IMR-90 (cell line): ENCODE data around the gene EXOC4. TPM values are rescaled to one million over a fixed set of nuclear protein-coding genes. Genes with fewer than 3 reads are reported as not detected.

Experiments used
- ATAC-seq: fragments of 200-7000 bp; cut with Tn5 transposase; 2 replicates; pipeline ENCODE4 v1.9.1; 2020; ENCODE audit warnings: low read depth, mild to moderate bottlenecking, moderate library complexity
- BruUV-seq: library from RNA; stranded (reverse); fragments of 400-500 nt; replicated peaks from 2 replicates; lab custom pipeline; 2021; lab: Mats Ljungman, UMichigan
- CTCF ChIA-PET: fragments of 300-600 bp; formaldehyde crosslinking; extraction: SDS; loops from one replicate; lab custom pipeline; 2021; ENCODE audit warnings: antibody characterized with exemption; lab: Yijun Ruan, JAX
- POLR2A ChIA-PET: fragments of 300-600 bp; sonication (Branson Sonifier 250); formaldehyde crosslinking; loops from one replicate; lab custom pipeline; 2022; ENCODE audit warnings: antibody characterized with exemption; ENCODE audit not compliant: unreplicated experiment; lab: Charles Lee
- DNase-seq: peaks from one replicate; pipeline ENCODE4 v3.0.0; 2013
- H2AFZ ChIP-seq: replicated peaks from 2 replicates; pipeline ENCODE3; 2013; ENCODE audit warnings: low read length, mild to moderate bottlenecking; ENCODE audit not compliant: poor library complexity
- H2AK5ac ChIP-seq: 2 replicates; pipeline ENCODE4 v1.6.1; 2013; ENCODE audit warnings: low read depth, low read length, inconsistent platforms
- H2AK9ac ChIP-seq: replicated peaks from 2 replicates; pipeline ENCODE3; 2013; ENCODE audit warnings: mild to moderate bottlenecking, low read depth, low read length, moderate library complexity; ENCODE audit not compliant: poor library complexity
- H2BK120ac ChIP-seq: 2 replicates; pipeline ENCODE4 v1.6.1; 2013; ENCODE audit warnings: low read depth, low read length, inconsistent platforms
- H2BK15ac ChIP-seq: 3 replicates; pipeline ENCODE4 v1.6.1; 2013; ENCODE audit warnings: low read depth, low read length, inconsistent platforms
- H2BK20ac ChIP-seq: 2 replicates; pipeline ENCODE4 v1.6.1; 2013; ENCODE audit warnings: low read depth, mild to moderate bottlenecking, inconsistent platforms, low read length, moderate library complexity
- H2BK5ac ChIP-seq: 2 replicates; pipeline ENCODE4 v1.6.1; 2013; ENCODE audit warnings: mild to moderate bottlenecking, low read depth, low read length, inconsistent platforms; ENCODE audit not compliant: poor library complexity, severe bottlenecking
- H3K14ac ChIP-seq: replicated peaks from 2 replicates; pipeline ENCODE4 v1.6.1; 2013; ENCODE audit warnings: low read depth, low read length, inconsistent platforms
- H3K18ac ChIP-seq: 2 replicates; pipeline ENCODE4 v1.6.1; 2013; ENCODE audit warnings: low read depth, low read length, control low read depth
- H3K23ac ChIP-seq: 2 replicates; pipeline ENCODE4 v1.6.1; 2013; ENCODE audit warnings: low read depth, low read length, inconsistent platforms
- H3K27ac ChIP-seq: 2 replicates; pipeline ENCODE4 v1.5.1; 2013; ENCODE audit warnings: mild to moderate bottlenecking, control low read depth, low read length; ENCODE audit not compliant: insufficient read depth
- H3K27me3 ChIP-seq: 2 replicates; pipeline ENCODE4 v1.6.1; 2013; ENCODE audit warnings: low read length; ENCODE audit not compliant: control insufficient read depth, insufficient read depth
- H3K36me3 ChIP-seq: 2 replicates; pipeline ENCODE4 v1.6.1; 2013; ENCODE audit warnings: low read length, mixed read lengths; ENCODE audit not compliant: control insufficient read depth, insufficient read depth
- H3K4ac ChIP-seq: 2 replicates; pipeline ENCODE4 v1.6.1; 2013; ENCODE audit warnings: low read depth, low read length, inconsistent platforms
- H3K4me1 ChIP-seq: 2 replicates; pipeline ENCODE4 v1.6.1; 2013; ENCODE audit warnings: low read length, mixed read lengths; ENCODE audit not compliant: control insufficient read depth, insufficient read depth
- H3K4me2 ChIP-seq: 2 replicates; pipeline ENCODE4 v1.6.1; 2013; ENCODE audit warnings: low read depth, mild to moderate bottlenecking, control low read depth, low read length, moderate library complexity
- H3K4me3 ChIP-seq: 2 replicates; pipeline ENCODE4 v1.5.1; 2013; ENCODE audit warnings: low read depth, mild to moderate bottlenecking, control low read depth, low read length, moderate library complexity; ENCODE audit not compliant: insufficient read depth
- H3K56ac ChIP-seq: 2 replicates; pipeline ENCODE4 v1.6.1; 2013; ENCODE audit warnings: low read length, inconsistent platforms; ENCODE audit not compliant: insufficient read depth; ENCODE audit errors: extremely low read depth
- H3K79me1 ChIP-seq, 2 experiments: 2 replicates each; pipeline ENCODE4 v1.6.1; 2013; ENCODE audit warnings: low read length in 2 of 2, inconsistent platforms in 1 of 2, low read depth in 1 of 2
- H3K9ac ChIP-seq: 2 replicates; pipeline ENCODE4 v1.6.1; 2013; ENCODE audit warnings: low read depth, low read length, control low read depth
- H3K9me1 ChIP-seq: 2 replicates; pipeline ENCODE4 v1.6.1; 2013; ENCODE audit warnings: low read length, inconsistent platforms; ENCODE audit not compliant: insufficient read depth
- H3K9me3 ChIP-seq: 2 replicates; pipeline ENCODE4 v1.6.1; 2013; ENCODE audit warnings: low read length; ENCODE audit not compliant: control insufficient read depth, insufficient read depth
- H4K20me1 ChIP-seq: 2 replicates; pipeline ENCODE4 v1.6.1; 2013; ENCODE audit warnings: low read length, inconsistent platforms; ENCODE audit not compliant: insufficient read depth
- H4K5ac ChIP-seq: 2 replicates; pipeline ENCODE4 v1.6.1; 2013; ENCODE audit warnings: mild to moderate bottlenecking, low read depth, low read length, control low read depth
- H4K8ac ChIP-seq, 2 experiments: 2 replicates each; pipeline ENCODE4 v1.6.1; 2013; ENCODE audit warnings: low read depth in 2 of 2, low read length in 2 of 2, control low read depth in 1 of 2, inconsistent platforms in 1 of 2
- H4K91ac ChIP-seq: 2 replicates; pipeline ENCODE4 v1.6.1; 2013; ENCODE audit warnings: low read depth, low read length, inconsistent platforms; ENCODE audit not compliant: insufficient read depth
- BHLHE40 ChIP-seq: fragments of 150-350 bp; IDR thresholded peaks from 2 replicates; pipeline ENCODE4 v1.6.1; 2016; ENCODE audit warnings: mild to moderate bottlenecking, low read depth, low read length
- CEBPB ChIP-seq: IDR thresholded peaks from 2 replicates; pipeline ENCODE4 v1.6.1; 2012; ENCODE audit warnings: low read depth, low read length, improper control_type of control experiment
- CHD1 ChIP-seq: IDR thresholded peaks from 2 replicates; pipeline ENCODE4 v1.6.1; 2012; ENCODE audit warnings: low read depth, low read length, improper control_type of control experiment
- CTCF ChIP-seq: conservative IDR thresholded peaks from 2 replicates; pipeline ENCODE4 v1.5.1; 2012; ENCODE audit warnings: mild to moderate bottlenecking, low read depth, low read length, improper control_type of control experiment
- ELK1 ChIP-seq: fragments of 150-350 bp; IDR thresholded peaks from 2 replicates; pipeline ENCODE4 v1.6.1; 2016; ENCODE audit warnings: low read depth, mild to moderate bottlenecking, low read length, moderate library complexity, borderline replicate concordance
- FOS ChIP-seq: fragments of 150-350 bp; IDR thresholded peaks from 2 replicates; pipeline ENCODE4 v1.6.1; 2016; ENCODE audit warnings: low read depth, low read length
- MAFK ChIP-seq: IDR thresholded peaks from 2 replicates; pipeline ENCODE4 v1.6.1; 2012; ENCODE audit warnings: low read depth, low read length, improper control_type of control experiment
- MAZ ChIP-seq: IDR thresholded peaks from 2 replicates; pipeline ENCODE4 v1.6.1; 2012; ENCODE audit warnings: low read depth, mild to moderate bottlenecking, low read length, improper control_type of control experiment, moderate library complexity, borderline replicate concordance
- MXI1 ChIP-seq: IDR thresholded peaks from 2 replicates; pipeline ENCODE4 v1.6.1; 2012; ENCODE audit warnings: low read depth, mild to moderate bottlenecking, low read length, moderate library complexity, borderline replicate concordance
- NFE2L2 ChIP-seq: fragments of 150-350 bp; IDR thresholded peaks from 2 replicates; pipeline ENCODE4 v1.6.1; 2016; ENCODE audit warnings: low read depth, mild to moderate bottlenecking, low read length
- POLR2A ChIP-seq: IDR thresholded peaks from 2 replicates; pipeline ENCODE4 v1.6.1; 2012; ENCODE audit warnings: mild to moderate bottlenecking, low read depth, low read length
- RAD21 ChIP-seq: IDR thresholded peaks from 2 replicates; pipeline ENCODE4 v1.6.1; 2012; ENCODE audit warnings: low read length, improper control_type of control experiment
- RCOR1 ChIP-seq: IDR thresholded peaks from 2 replicates; pipeline ENCODE4 v1.6.1; 2012; ENCODE audit warnings: mild to moderate bottlenecking, low read length, improper control_type of control experiment; ENCODE audit not compliant: insufficient replicate concordance
- RFX5 ChIP-seq: IDR thresholded peaks from 2 replicates; pipeline ENCODE4 v1.8.0; 2012; ENCODE audit warnings: low read depth, mild to moderate bottlenecking, low read length, moderate library complexity
- SMC3 ChIP-seq: fragments of 150-350 bp; IDR thresholded peaks from 2 replicates; pipeline ENCODE4 v1.6.1; 2016; ENCODE audit warnings: low read depth, mild to moderate bottlenecking, antibody characterized with exemption, low read length, moderate library complexity
- USF2 ChIP-seq: fragments of 150-350 bp; IDR thresholded peaks from 2 replicates; pipeline ENCODE4 v1.6.1; 2017; ENCODE audit warnings: mild to moderate bottlenecking, antibody characterized with exemption, low read length, low read depth
- WGBS, 2 experiments: methylation state at CpG; one replicate each; pipeline versions ENCODE4 v1.1.5 to v1.1.7; 2013; ENCODE audit warnings: missing lambda C conversion rate in 2 of 2; ENCODE audit not compliant: insufficient read length in 1 of 2; ENCODE audit errors: extremely low coverage in 2 of 2; 5-methylcytosine and 5-hydroxymethylcytosine counted together
- dilution Hi-C: fragments of 300-500 bp; cut with HindIII; formaldehyde crosslinking; loops from one replicate; pipeline ENCODE4 v1.14.3; 2018; ENCODE audit warnings: low sequenced_read_pairs; ENCODE audit not compliant: unreplicated experiment
- in situ Hi-C: fragments of 300-500 bp; cut with MboI; formaldehyde crosslinking; loops from 3 replicates; pipeline ENCODE4 v1.14.3; 2019; ENCODE audit warnings: low sequenced_read_pairs, inconsistent platforms, mixed read lengths
- intact Hi-C: fragments of 100-400 bp; cut with micrococcal nuclease; formaldehyde crosslinking; loops from 2 replicates; pipeline ENCODE4 v1.10.0; 2022
- polyA plus RNA-seq, 3 experiments: library from polyadenylated mRNA; depleted of rRNA; stranded (reverse); fragments of >200 nt; gene quantifications; 2 replicates each; pipeline ENCODE4 v1.2.3, GENCODE V29; 2012; ENCODE audit warnings: low replicate concordance in 1 of 3
- total RNA-seq: library from RNA; depleted of rRNA; stranded (reverse); fragments of >200 nt; gene quantifications from 2 replicates; pipeline ENCODE4 v1.2.3, GENCODE V29; 2012

Gene EXOC4
- total and polyA plus RNA-seq, 2 of the 4 experiments (the other 2 are of a cell fraction) = 25.4 to 94.6 TPM

- Histone ChIP-seq H4K5ac (no peak overlapping the region), H3K4me1 (no peaks in the 10 kb centered on the region), H3K36me3 (no peaks in the 10 kb centered on the region), H3K9me3 (no peaks in the 10 kb centered on the region), H3K9me1 (no peaks in the 10 kb centered on the region), H4K8ac (no peak overlapping the region), H3K79me1 (no peaks in the 10 kb centered on the region), H3K18ac (no peak overlapping the region), H2BK20ac (no peak overlapping the region), H3K56ac (no peak overlapping the region), H2BK120ac (no peak overlapping the region), H3K27me3 (no peaks in the 10 kb centered on the region), H2AK9ac (no peak overlapping the region), H2AFZ (no peak overlapping the region), H3K4me2 (no peak overlapping the region), H2AK5ac (no peak overlapping the region), H3K4ac (no peak overlapping the region), H4K91ac (no peak overlapping the region), H3K9ac (no peak overlapping the region), H3K14ac (no peak overlapping the region), H2BK5ac (no peak overlapping the region), H3K23ac (no peak overlapping the region), H4K20me1 (no peaks in the 10 kb centered on the region), H3K4me3 (no peak overlapping the region), H3K27ac (no peak overlapping the region), H2BK15ac (no peak overlapping the region)
- no peak for TF ChIP-seq CTCF
- TF ChIP-seq RFX5 = no peak
- TF ChIP-seq CHD1 = no peak
- no peak for TF ChIP-seq FOS
- TF ChIP-seq RCOR1 = no peak
- TF ChIP-seq SMC3 = no peak
- no peak for TF ChIP-seq POLR2A
- no peak for TF ChIP-seq MXI1
- no peak for TF ChIP-seq MAFK
- TF ChIP-seq NFE2L2 = no peak
- no peak for TF ChIP-seq USF2
- TF ChIP-seq CEBPB = no peak
- TF ChIP-seq MAZ = no peak
- TF ChIP-seq BHLHE40 = no peak
- no peak for TF ChIP-seq ELK1
- no peak for TF ChIP-seq RAD21
- no TSS peak for BruUV-seq
- in situ Hi-C loops = no loop called here
- no peak for DNase-seq
- intact Hi-C loops = no loop called here
- no peak for ATAC-seq
- POLR2A ChIA-PET = no interaction called here
- dilution Hi-C loops = no loop called here
- CTCF ChIA-PET = no interaction called here
- no CpG with 5 or more reads among the region's 2 CpGs for WGBS, 2 experiments
Observed at GRCh38 chr7:133957845-133958244, 705.0 kb downstream of the EXOC4 start.
